BLaER1 treated with 17β-estradiol and CSF1 and Interleukin-3, amounts not matched to agents 10 nM and 100 nM (cell line): ENCODE data around the gene MAP1B.

Experiments used
- H3K27ac ChIP-seq, 11 experiments: shearing (Covaris generic); formaldehyde crosslinking; 2 replicates each; pipeline ENCODE4 v1.8.1; 2022
- H3K27me3 ChIP-seq, 11 experiments: shearing (Covaris generic); formaldehyde crosslinking; 2 replicates each; pipeline ENCODE4 v1.8.1; 2022
- H3K36me3 ChIP-seq, 11 experiments: shearing (Covaris generic); formaldehyde crosslinking; 2 replicates each; pipeline ENCODE4 v1.8.1; 2022
- H3K4me1 ChIP-seq, 10 experiments: shearing (Covaris generic); formaldehyde crosslinking; 2 replicates each; pipeline ENCODE4 v1.8.1; 2022
- H3K4me2 ChIP-seq, 11 experiments: shearing (Covaris generic); formaldehyde crosslinking; 2 replicates each; pipeline ENCODE4 v1.8.1; 2022
- H3K4me3 ChIP-seq, 10 experiments: shearing (Covaris generic); formaldehyde crosslinking; 2 replicates each; pipeline ENCODE4 v1.8.1; 2022
- H3K9ac ChIP-seq, 11 experiments: shearing (Covaris generic); formaldehyde crosslinking; 2 replicates each; pipeline ENCODE4 v1.8.1; 2022
- H3K9me3 ChIP-seq, 11 experiments: shearing (Covaris generic); formaldehyde crosslinking; replicated peaks in 1 of 11; 2 replicates each; pipeline ENCODE4 v1.8.1; 2022
- H4K20me1 ChIP-seq, 11 experiments: shearing (Covaris generic); formaldehyde crosslinking; 2 replicates each; pipeline ENCODE4 v1.8.1; 2022
- Cebpa-rat ChIP-seq, 11 experiments: shearing (Covaris generic); IDR thresholded peaks; 2 replicates each; pipeline ENCODE4 v1.8.1; 2022

The MAP1B gene

GRCh38 chr5:72183101-72183520, 75.8 kb downstream of the MAP1B start:
- Histone ChIP-seq H3K27ac (no peak overlapping the region), H3K9me3 (no peaks in the 10 kb centered on the region), H3K36me3 (peaks cover 0 to 59% (median 48%) of the 10 kb centered on the region in 11 experiments; a peak in 19 of 22 replicates), H3K4me3 (no peak overlapping the region), H3K4me1 (0 out of 20 replicates have a peak, but pooled peaks cover 0 to 5% (median 0%) of the 10 kb centered on the region in 10 experiments), H3K9ac (no peak overlapping the region), H3K27me3 (no peaks in the 10 kb centered on the region), H4K20me1 (peaks cover 0 to 15% (median 0%) of the 10 kb centered on the region in 11 experiments; a peak in 2 of 22 replicates), H3K4me2 (no peak overlapping the region)
- TF ChIP-seq Cebpa-rat (IDR thresholded peaks at IDR 0.05) = no peak

GRCh38 chr5:72184408-72184807, 77.1 kb downstream of the MAP1B start:
- Histone ChIP-seq H3K36me3 (peaks cover 0 to 69% (median 46%) of the 10 kb centered on the region in 11 experiments; a peak in 19 of 22 replicates), H3K4me3 (no peak overlapping the region)

GRCh38 chr5:72185496-72186329, 78.4 kb downstream of the MAP1B start:
- no peak for TF ChIP-seq Cebpa-rat (IDR thresholded peaks at IDR 0.05)
- Histone ChIP-seq H3K9ac (no peak overlapping the region), H3K36me3 (peaks cover 0 to 75% (median 45%) of the 10 kb centered on the region in 11 experiments; a peak in 19 of 22 replicates), H3K4me1 (peaks cover 0 to 11% (median 0%) of the 10 kb centered on the region in 10 experiments; a peak in 1 of 20 replicates), H4K20me1 (peaks cover 0 to 4% (median 0%) of the 10 kb centered on the region in 11 experiments; a peak in 1 of 22 replicates), H3K27me3 (no peaks in the 10 kb centered on the region), H3K4me3 (no peak overlapping the region), H3K9me3 (no peaks in the 10 kb centered on the region), H3K27ac (no peak overlapping the region), H3K4me2 (no peak overlapping the region)

More at GRCh38 chr5:72184408-72184807, 77.1 kb downstream of the MAP1B start:
- H3K27me3 ChIP-seq = no peaks in the 10 kb centered on the region
- H3K9ac ChIP-seq = no peak overlapping the region
- H3K4me1 ChIP-seq = peaks cover 0 to 11% (median 0%) of the 10 kb centered on the region in 10 experiments; a peak in 1 of 20 replicates
- no peak for TF ChIP-seq Cebpa-rat (IDR thresholded peaks at IDR 0.05)
- H4K20me1 ChIP-seq = peaks cover 0 to 7% (median 0%) of the 10 kb centered on the region in 11 experiments; a peak in 2 of 22 replicates
- H3K4me2 ChIP-seq = no peak overlapping the region
- H3K27ac ChIP-seq = no peak overlapping the region
- no peaks in the 10 kb centered on the region for H3K9me3 ChIP-seq

GRCh38 chr5:72187388-72188075, 80.3 kb downstream of the MAP1B start:
- H3K27me3 ChIP-seq = no peaks in the 10 kb centered on the region
- no peak for TF ChIP-seq Cebpa-rat (IDR thresholded peaks at IDR 0.05)
- H3K4me3 ChIP-seq = no peak overlapping the region
- H3K4me1 ChIP-seq = peaks cover 0 to 11% (median 0%) of the 10 kb centered on the region in 10 experiments; a peak in 1 of 20 replicates
- no peak overlapping the region for H3K4me2 ChIP-seq
- peaks cover 0 to 4% (median 0%) of the 10 kb centered on the region in 11 experiments; a peak in 1 of 22 replicates for H4K20me1 ChIP-seq
- no peak overlapping the region for H3K9ac ChIP-seq
- H3K36me3 ChIP-seq = peaks cover 6 to 92% (median 45%) of the 10 kb centered on the region in 11 experiments; a peak in 19 of 22 replicates
- H3K9me3 ChIP-seq = no peaks in the 10 kb centered on the region
- no peak overlapping the region for H3K27ac ChIP-seq

- H3K27ac ChIP-seq = no peak overlapping the region
- H3K4me3 ChIP-seq = no peak overlapping the region
- H3K27me3 ChIP-seq = no peaks in the 10 kb centered on the region
- H3K9ac ChIP-seq = no peak overlapping the region
- 0 out of 22 replicates have a peak overlapping the region, but pooled peaks of 1 of the 11 experiments have one; percentile 14 for H3K4me2 ChIP-seq
- peaks cover 0 to 4% (median 0%) of the 10 kb centered on the region in 11 experiments; a peak in 1 of 22 replicates for H4K20me1 ChIP-seq
- H3K36me3 ChIP-seq = peaks cover 6 to 98% (median 43%) of the 10 kb centered on the region in 11 experiments; a peak in 19 of 22 replicates
- no peaks in the 10 kb centered on the region for H3K9me3 ChIP-seq
- no peak for TF ChIP-seq Cebpa-rat (IDR thresholded peaks at IDR 0.05)
- H3K4me1 ChIP-seq = peaks cover 0 to 11% (median 0%) of the 10 kb centered on the region in 10 experiments; a peak in 1 of 20 replicates
Observed at GRCh38 chr5:72188166-72188565, 80.9 kb downstream of the MAP1B start.

- H3K36me3 ChIP-seq = peaks cover 12 to 98% (median 44%) of the 10 kb centered on the region in 11 experiments; a peak in 20 of 22 replicates
Observed at GRCh38 chr5:72189146-72189545, 81.9 kb downstream of the MAP1B start.

GRCh38 chr5:72191404-72191803, 84.1 kb downstream of the MAP1B start:
- TF ChIP-seq Cebpa-rat (IDR thresholded peaks at IDR 0.05) = no peak
- Histone ChIP-seq H3K27me3 (no peaks in the 10 kb centered on the region), H3K4me3 (no peak overlapping the region), H3K9ac (no peak overlapping the region), H3K27ac (no peak overlapping the region), H3K4me1 (peaks cover 12 to 25% (median 19%) of the 10 kb centered on the region in 10 experiments), H3K36me3 (peaks cover 20 to 95% (median 45%) of the 10 kb centered on the region in 11 experiments; a peak in 21 of 22 replicates), H4K20me1 (0 out of 22 replicates have a peak, but pooled peaks cover 0 to 4% (median 0%) of the 10 kb centered on the region in 11 experiments), H3K9me3 (peaks cover 3 to 15% (median 10%) of the 10 kb centered on the region in 11 experiments; a peak in 8 of 22 replicates), H3K4me2 (no peak overlapping the region)

More at GRCh38 chr5:72189146-72189545, 81.9 kb downstream of the MAP1B start:
- peaks cover 0 to 4% (median 0%) of the 10 kb centered on the region in 11 experiments; a peak in 1 of 22 replicates for H4K20me1 ChIP-seq
- H3K4me3 ChIP-seq = no peak overlapping the region
- H3K27me3 ChIP-seq = no peaks in the 10 kb centered on the region
- H3K27ac ChIP-seq = no peak overlapping the region
- H3K9me3 ChIP-seq = peaks cover 0 to 4% (median 0%) of the 10 kb centered on the region in 11 experiments; a peak in 1 of 22 replicates
- no peak overlapping the region for H3K4me2 ChIP-seq
- no peak overlapping the region for H3K9ac ChIP-seq
- H3K4me1 ChIP-seq = peaks cover 0 to 11% (median under 1%) of the 10 kb centered on the region in 10 experiments; a peak in 4 of 20 replicates
- TF ChIP-seq Cebpa-rat (IDR thresholded peaks at IDR 0.05) = no peak

GRCh38 chr5:72194846-72195245, 87.6 kb downstream of the MAP1B start:
- H3K4me2 ChIP-seq = peak overlapping the region; percentile 25 to 57 (median 34); a peak in 20 of 22 replicates
- H3K9ac ChIP-seq = no peak overlapping the region
- no peaks in the 10 kb centered on the region for H4K20me1 ChIP-seq
- H3K4me3 ChIP-seq = no peak overlapping the region
- H3K4me1 ChIP-seq = peaks cover 12 to 20% (median 18%) of the 10 kb centered on the region in 10 experiments
- H3K9me3 ChIP-seq = peaks cover 3 to 26% (median 17%) of the 10 kb centered on the region in 11 experiments; a peak in 9 of 22 replicates
- no peak for TF ChIP-seq Cebpa-rat (IDR thresholded peaks at IDR 0.05)
- peak overlapping the region in 2 of 11 experiments; percentile 7 to 58; a peak in 4 of 22 replicates for H3K27ac ChIP-seq
- H3K27me3 ChIP-seq = no peaks in the 10 kb centered on the region
- H3K36me3 ChIP-seq = peaks cover 40 to 96% (median 60%) of the 10 kb centered on the region in 11 experiments
